Measurements from ENCODE around the gene UGP2.

DNA sequence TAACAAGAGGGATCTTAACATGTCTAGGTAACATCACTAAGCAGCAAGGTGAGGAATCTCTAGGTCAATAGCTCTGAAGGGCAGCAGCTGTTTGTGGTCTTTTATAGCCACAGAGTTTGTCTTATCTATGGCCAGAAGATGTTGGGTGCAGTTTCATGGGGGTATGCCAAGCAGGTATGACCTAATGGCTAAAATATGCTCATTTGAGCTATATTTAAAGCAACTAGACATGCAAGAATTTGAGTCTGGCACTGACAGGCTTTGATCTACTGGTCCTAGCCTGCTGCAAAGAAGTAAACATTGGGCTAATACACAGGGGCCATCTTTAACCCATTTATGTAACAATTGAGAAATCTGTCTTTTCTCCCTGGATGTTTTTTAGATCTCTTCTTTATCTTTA lies 13.9 kb upstream of the UGP2 start:
- TF ChIP-seq, protein P1, sequence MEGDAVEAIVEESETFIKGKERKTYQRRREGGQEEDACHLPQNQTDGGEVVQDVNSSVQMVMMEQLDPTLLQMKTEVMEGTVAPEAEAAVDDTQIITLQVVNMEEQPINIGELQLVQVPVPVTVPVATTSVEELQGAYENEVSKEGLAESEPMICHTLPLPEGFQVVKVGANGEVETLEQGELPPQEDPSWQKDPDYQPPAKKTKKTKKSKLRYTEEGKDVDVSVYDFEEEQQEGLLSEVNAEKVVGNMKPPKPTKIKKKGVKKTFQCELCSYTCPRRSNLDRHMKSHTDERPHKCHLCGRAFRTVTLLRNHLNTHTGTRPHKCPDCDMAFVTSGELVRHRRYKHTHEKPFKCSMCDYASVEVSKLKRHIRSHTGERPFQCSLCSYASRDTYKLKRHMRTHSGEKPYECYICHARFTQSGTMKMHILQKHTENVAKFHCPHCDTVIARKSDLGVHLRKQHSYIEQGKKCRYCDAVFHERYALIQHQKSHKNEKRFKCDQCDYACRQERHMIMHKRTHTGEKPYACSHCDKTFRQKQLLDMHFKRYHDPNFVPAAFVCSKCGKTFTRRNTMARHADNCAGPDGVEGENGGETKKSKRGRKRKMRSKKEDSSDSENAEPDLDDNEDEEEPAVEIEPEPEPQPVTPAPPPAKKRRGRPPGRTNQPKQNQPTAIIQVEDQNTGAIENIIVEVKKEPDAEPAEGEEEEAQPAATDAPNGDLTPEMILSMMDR (IDR thresholded peaks at IDR 0.05): no peak
- TF ChIP-seq EZH2 (IDR thresholded peaks at IDR 0.05; ENCODE audit: borderline replicate concordance, insufficient read depth, low read depth, low read length, poor library complexity, severe bottlenecking): no peak

All from B cell (primary cell).